ENCODE results near the gene MAST1.
A peak's percentile ranks its signal among the peaks of the same experiment; 100 is the strongest.

Gene MAST1

DNA sequence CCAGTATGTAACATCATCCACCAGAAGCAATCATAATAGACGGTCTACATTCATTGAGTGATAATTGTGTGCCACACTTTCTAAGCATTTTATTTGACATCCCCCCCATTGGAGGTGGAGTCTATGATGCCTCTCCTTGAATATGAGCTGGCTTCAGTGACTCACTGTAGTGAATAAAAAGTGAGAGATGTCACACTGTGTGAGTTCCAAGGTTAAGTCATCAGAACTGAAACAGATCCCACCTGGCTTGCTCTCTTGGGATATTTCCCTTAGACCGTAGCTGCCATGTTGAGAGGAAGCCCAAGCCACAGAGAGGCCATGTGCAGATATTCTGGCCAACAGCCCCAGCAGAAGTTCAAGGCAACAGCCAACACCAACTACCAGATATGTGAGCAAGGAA lies 16.6 kb upstream of the MAST1 start:
- in situ Hi-C loops (cut with MboI; ENCODE audit: low sequenced_read_pairs, unreplicated experiment) = no loop called here
- TF ChIP-seq, protein P1, sequence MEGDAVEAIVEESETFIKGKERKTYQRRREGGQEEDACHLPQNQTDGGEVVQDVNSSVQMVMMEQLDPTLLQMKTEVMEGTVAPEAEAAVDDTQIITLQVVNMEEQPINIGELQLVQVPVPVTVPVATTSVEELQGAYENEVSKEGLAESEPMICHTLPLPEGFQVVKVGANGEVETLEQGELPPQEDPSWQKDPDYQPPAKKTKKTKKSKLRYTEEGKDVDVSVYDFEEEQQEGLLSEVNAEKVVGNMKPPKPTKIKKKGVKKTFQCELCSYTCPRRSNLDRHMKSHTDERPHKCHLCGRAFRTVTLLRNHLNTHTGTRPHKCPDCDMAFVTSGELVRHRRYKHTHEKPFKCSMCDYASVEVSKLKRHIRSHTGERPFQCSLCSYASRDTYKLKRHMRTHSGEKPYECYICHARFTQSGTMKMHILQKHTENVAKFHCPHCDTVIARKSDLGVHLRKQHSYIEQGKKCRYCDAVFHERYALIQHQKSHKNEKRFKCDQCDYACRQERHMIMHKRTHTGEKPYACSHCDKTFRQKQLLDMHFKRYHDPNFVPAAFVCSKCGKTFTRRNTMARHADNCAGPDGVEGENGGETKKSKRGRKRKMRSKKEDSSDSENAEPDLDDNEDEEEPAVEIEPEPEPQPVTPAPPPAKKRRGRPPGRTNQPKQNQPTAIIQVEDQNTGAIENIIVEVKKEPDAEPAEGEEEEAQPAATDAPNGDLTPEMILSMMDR (IDR thresholded peaks at IDR 0.05; ENCODE audit: borderline replicate concordance, control extremely low read depth, extremely low read depth, insufficient read depth, missing control alignments) = no peak
- DNase-seq (ENCODE audit: low spot score) = no peak

DNA sequence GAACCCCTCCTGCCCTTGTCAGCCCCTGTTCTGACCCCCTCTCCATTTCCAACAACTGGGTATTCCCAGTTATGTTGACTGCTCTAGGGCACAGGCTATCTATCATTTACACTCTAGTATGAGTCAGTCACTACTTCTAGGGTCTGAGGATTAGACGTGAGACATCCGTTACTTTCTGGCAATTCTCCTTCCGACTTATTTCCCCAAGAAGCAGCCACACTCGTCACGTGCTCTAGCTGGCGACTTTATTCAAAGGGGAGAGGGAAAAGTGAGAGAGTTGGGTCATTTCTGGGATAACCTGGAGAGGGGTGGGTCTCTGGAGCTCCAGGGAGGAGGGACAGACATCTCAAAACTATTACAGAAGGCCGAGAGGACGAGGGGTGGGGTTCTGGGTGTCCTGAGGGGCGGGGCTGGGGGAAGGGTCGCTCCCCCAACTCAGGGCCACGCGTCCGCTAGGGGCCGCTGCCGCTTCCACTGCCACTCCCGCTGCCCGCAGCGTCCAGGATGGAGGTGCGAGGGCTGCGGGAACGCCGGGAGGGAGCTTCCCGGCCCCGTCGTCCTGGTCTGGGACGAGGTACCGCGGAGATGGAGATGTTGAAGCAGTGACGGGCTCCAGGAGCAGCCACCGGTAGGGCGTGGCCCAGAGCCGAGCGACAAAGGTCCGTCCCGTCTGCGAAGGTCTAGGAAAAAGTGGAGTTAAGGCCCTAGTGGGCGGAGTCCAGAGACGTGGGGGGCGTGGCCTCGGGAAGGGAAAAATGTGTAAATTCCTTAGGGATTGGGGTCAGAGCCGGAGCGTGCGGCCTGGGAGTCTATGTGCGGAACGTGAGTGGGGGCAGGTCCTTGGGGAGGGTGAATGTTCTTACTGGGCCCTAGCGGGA lies 12.8 kb upstream of the MAST1 start:
- TF ChIP-seq, protein P1 (IDR thresholded peaks at IDR 0.05; ENCODE audit: borderline replicate concordance, control extremely low read depth, extremely low read depth, insufficient read depth, missing control alignments) = peak; percentile 29
- peak; percentile 62 for DNase-seq (ENCODE audit: low spot score)
- in situ Hi-C loops (cut with MboI; ENCODE audit: low sequenced_read_pairs, unreplicated experiment) = no loop called here

DNA sequence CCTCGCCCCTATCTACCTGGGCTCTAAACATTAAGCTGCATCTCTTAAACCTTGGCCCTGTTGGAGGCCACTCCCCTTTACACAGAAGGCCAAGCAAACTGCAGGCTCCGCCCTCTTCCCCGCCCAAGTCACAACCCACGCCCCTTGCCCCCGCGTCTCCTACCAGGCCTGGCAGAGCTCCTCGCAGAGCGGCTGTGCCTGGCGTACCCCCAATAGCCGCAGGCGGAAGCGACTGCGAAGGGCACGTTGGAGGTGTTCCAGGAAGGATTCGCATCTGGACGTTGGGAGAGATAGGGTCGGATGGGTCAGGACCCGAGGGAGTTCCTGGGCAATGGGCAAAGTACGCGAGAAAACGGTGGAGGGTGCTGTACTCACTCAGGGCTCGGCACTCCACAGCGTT lies 9.8 kb upstream of the MAST1 start:
- in situ Hi-C loops (cut with MboI; ENCODE audit: low sequenced_read_pairs, unreplicated experiment) = no loop called here
- DNase-seq (ENCODE audit: low spot score) = peak; percentile 65
- TF ChIP-seq, protein P1 (IDR thresholded peaks at IDR 0.05; ENCODE audit: borderline replicate concordance, control extremely low read depth, extremely low read depth, insufficient read depth, missing control alignments) = no peak

DNA sequence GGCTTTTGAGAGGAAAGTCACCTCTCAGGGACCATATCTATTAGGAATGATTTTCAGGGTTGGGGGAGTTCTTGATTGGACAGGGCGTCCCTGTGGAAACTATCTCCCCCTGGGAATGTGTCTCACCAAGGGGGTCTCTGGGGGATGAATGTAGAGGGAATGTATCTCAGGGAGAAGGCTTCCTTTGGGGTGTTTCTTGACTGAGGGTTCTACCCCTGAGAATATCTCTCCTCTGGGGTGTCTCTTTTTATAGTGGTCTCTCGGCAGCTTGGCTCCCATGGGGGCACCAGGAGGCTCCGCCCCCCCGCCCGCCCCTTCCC lies 4.9 kb upstream of the MAST1 start:
- TF ChIP-seq, protein P1 (IDR thresholded peaks at IDR 0.05; ENCODE audit: borderline replicate concordance, control extremely low read depth, extremely low read depth, insufficient read depth, missing control alignments) = no peak
- DNase-seq (ENCODE audit: low spot score) = no peak
- in situ Hi-C loops (cut with MboI; ENCODE audit: low sequenced_read_pairs, unreplicated experiment) = no loop called here

DNA sequence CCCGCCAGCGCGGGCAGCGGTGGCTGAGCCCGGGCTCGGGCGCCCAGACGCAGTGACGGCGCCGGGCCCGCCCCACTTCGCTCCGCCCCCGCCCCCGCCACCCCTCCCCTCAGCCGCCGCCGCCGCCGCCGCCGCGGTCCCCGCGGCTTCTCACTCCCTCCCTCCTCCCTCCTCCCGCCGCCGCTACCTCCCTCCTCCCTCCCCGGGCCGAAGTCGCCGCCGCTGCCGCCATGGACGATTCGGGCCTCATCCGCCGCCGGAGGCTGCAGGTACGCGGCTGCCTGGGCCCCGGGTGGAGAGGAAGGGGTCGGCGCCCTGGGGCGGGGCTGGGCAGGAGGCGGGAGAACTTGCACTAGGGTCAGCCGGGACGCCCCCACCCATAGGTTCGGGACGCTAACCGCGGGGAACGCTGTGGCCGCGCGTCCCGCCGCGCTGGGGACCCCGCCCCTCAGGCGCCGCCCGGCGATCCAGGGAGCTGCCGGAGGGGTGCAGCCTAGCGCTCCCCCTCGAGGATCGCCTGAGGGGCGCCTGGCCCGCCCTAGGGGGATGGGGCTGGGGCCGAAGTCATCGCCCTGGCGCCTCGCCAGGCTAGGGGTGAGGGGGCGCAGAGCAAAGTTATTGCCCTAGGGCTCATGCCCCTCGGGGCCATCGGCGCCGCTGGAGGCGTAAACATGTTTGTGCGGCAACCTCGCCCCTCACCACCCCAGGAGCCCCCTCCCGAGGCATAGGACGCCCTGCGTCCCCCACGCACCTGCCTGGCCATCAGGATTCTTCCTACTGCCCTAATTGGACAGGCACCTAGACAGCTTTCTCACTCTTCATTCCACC lies 4.4 kb upstream of the MAST1 start:
- peak; percentile 79 for DNase-seq (ENCODE audit: low spot score)
- in situ Hi-C loops (cut with MboI; ENCODE audit: low sequenced_read_pairs, unreplicated experiment) = no loop called here
- TF ChIP-seq, protein P1 (IDR thresholded peaks at IDR 0.05; ENCODE audit: borderline replicate concordance, control extremely low read depth, extremely low read depth, insufficient read depth, missing control alignments) = no peak

DNA sequence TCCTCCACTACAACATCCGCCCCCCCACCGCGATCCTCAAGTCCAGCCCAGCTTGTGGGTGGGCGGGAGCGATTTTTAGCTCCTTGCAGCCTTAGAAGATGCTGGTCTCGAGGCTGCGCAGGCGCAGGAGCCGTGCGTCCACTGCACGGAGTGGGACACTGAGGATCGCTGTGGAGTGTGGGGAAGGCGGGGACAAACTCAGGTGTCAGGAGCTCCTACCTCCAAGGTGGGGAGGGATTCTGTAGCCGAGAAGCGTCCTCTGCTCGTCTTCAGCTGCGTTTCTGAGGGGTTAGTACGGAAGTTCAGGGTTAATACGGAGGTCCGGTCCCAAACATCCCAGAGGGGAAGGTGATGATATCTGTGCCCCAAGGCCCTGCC lies 3.8 kb upstream of the MAST1 start, which contains the start of gene RTBDN:
Gene RTBDN (minus strand): TSS at position 14 of the 378 bp plus-strand sequence. CDS start 4,600 bp downstream, outside the sequence.
- in situ Hi-C loops (cut with MboI; ENCODE audit: low sequenced_read_pairs, unreplicated experiment) = no loop called here
- TF ChIP-seq, protein P1 (IDR thresholded peaks at IDR 0.05; ENCODE audit: borderline replicate concordance, control extremely low read depth, extremely low read depth, insufficient read depth, missing control alignments) = no peak
- no peak for DNase-seq (ENCODE audit: low spot score)

All from GM13976 (cell line).